PC-9 (cell line): Measurements from ENCODE around the gene ZNF653. TPM values are rescaled to one million over a fixed set of nuclear protein-coding genes. Genes with fewer than 3 reads are reported as not detected.

ENCODE experiments used
- BruUV-seq: library from RNA; stranded (reverse); fragments of 400-500 nt; replicated peaks from 2 replicates; lab custom pipeline; 2021; lab: Mats Ljungman, UMichigan
- CTCF ChIA-PET: fragments of 300-600 bp; sonication (Branson Sonifier 250); formaldehyde crosslinking; loops from one replicate; lab custom pipeline; 2022; ENCODE audit warnings: antibody characterized with exemption; lab: Charles Lee
- POLR2A ChIA-PET: fragments of 300-600 bp; sonication (Branson Sonifier 250); formaldehyde crosslinking; loops from one replicate; lab custom pipeline; 2022; ENCODE audit warnings: antibody characterized with exemption; ENCODE audit not compliant: unreplicated experiment; lab: Charles Lee
- DNase-seq, 2 experiments: peaks; one replicate each; pipeline versions ENCODE4 v3.0.0 to v3.0.0-alpha.2; 2015 to 2022; ENCODE audit warnings: mixed read lengths in 1 of 2
- H2AFZ ChIP-seq: fragments of 200-600 bp; sonication (generic); 2 replicates; pipeline ENCODE4 v1.8.1; 2017; ENCODE audit warnings: antibody characterized with exemption
- H3F3A ChIP-seq: fragments of 200-600 bp; sonication (generic); 2 replicates; pipeline ENCODE4 v1.8.1; 2017; ENCODE audit warnings: antibody characterized with exemption, mild to moderate bottlenecking, low read depth; ENCODE audit not compliant: insufficient read depth
- H3K27ac ChIP-seq: fragments of 200-600 bp; sonication (generic); 2 replicates; pipeline ENCODE4 v1.6.1; 2016; ENCODE audit warnings: mixed run types
- H3K27me3 ChIP-seq: fragments of 200-600 bp; sonication (generic); 2 replicates; pipeline ENCODE4 v1.6.1; 2016; ENCODE audit warnings: low read depth, mixed run types; ENCODE audit not compliant: insufficient read depth
- H3K36me3 ChIP-seq: fragments of 200-600 bp; sonication (generic); 2 replicates; pipeline ENCODE4 v1.6.1; 2016; ENCODE audit warnings: low read depth, mixed run types
- H3K4me1 ChIP-seq: fragments of 200-600 bp; sonication (generic); replicated peaks from 2 replicates; pipeline ENCODE4 v1.6.1; 2016; ENCODE audit warnings: mixed run types; ENCODE audit not compliant: insufficient read depth
- H3K4me2 ChIP-seq: fragments of 200-600 bp; sonication (generic); 2 replicates; pipeline ENCODE4 v1.6.1; 2017; ENCODE audit warnings: mixed run types
- H3K4me3 ChIP-seq: fragments of 200-600 bp; sonication (generic); 2 replicates; pipeline ENCODE4 v1.6.1; 2016; ENCODE audit warnings: mixed run types
- H3K79me2 ChIP-seq: fragments of 200-600 bp; sonication (generic); 2 replicates; pipeline ENCODE4 v1.6.1; 2017; ENCODE audit warnings: low read depth, mixed run types
- H3K9me2 ChIP-seq: fragments of 200-600 bp; sonication (generic); 2 replicates; pipeline ENCODE4 v1.8.1; 2017; ENCODE audit warnings: mild to moderate bottlenecking; ENCODE audit not compliant: insufficient read depth
- H3K9me3 ChIP-seq: fragments of 200-600 bp; sonication (generic); 2 replicates; pipeline ENCODE4 v1.8.1; 2016; ENCODE audit warnings: low read depth; ENCODE audit not compliant: insufficient read depth
- H4K20me1 ChIP-seq: fragments of 200-600 bp; sonication (generic); 2 replicates; pipeline ENCODE4 v1.8.1; 2017; ENCODE audit not compliant: insufficient read depth
- EZH2 ChIP-seq: fragments of 200-600 bp; sonication (generic); IDR thresholded peaks from 2 replicates; pipeline ENCODE4 v1.8.0; 2017; ENCODE audit warnings: antibody characterized with exemption, low read depth
- intact Hi-C: fragments of 100-400 bp; cut with micrococcal nuclease; formaldehyde crosslinking; loops from one replicate; pipeline ENCODE4 v1.10.0; 2022; ENCODE audit not compliant: unreplicated experiment
- total RNA-seq: library from RNA; stranded (reverse); gene quantifications from 2 replicates; pipeline ENCODE4 v1.2.3, GENCODE V29; 2021
- TF ChIP-seq, protein P1 (sequence below): fragments of 200-600 bp; sonication (generic); conservative IDR thresholded peaks from 2 replicates; pipeline ENCODE4 v1.6.1; 2017; ENCODE audit warnings: mixed run types, antibody characterized with exemption, mild to moderate bottlenecking, moderate library complexity

The ZNF653 gene
- total RNA-seq, 1 experiment from 2014 or later = 13.4 TPM

DNA sequence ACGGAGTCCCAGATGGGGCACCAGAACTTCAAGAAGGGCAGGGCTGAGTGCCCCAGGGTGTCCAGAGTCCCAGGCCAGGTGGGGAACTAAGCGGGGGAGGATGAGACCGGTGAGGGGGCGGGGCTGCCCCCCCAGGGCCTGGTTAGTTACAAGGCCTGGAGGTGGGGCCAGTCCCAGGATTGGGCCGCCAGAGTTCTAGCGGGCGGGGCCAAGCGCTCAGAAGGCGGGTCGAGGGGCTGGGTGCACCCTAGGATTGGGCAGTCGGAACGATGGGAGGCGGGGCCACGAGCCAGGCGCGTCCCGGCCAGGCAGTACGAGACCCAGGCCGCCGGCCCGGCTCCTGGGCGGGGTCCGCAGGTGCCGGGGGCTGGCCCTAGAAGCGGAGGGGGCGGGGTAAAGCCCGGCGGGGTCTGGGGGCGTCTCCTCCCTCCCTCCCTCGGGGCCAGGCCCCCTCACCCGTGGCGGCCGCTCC is 571 bp downstream of the ZNF653 start:
- H3K9me3 ChIP-seq = no peaks in the 10 kb centered on the region
- CTCF ChIA-PET = no interaction called here
- H3K4me3 ChIP-seq = peak overlapping the region; percentile 81
- intact Hi-C loops = loop anchor here (1.0 to 5.0 kb wide), 3 partner anchors 23 to 137 kb away; partner anchors contain the start of gene ELOF1
- H2AFZ ChIP-seq = peak overlapping the region; percentile 78
- TF ChIP-seq, protein P1, sequence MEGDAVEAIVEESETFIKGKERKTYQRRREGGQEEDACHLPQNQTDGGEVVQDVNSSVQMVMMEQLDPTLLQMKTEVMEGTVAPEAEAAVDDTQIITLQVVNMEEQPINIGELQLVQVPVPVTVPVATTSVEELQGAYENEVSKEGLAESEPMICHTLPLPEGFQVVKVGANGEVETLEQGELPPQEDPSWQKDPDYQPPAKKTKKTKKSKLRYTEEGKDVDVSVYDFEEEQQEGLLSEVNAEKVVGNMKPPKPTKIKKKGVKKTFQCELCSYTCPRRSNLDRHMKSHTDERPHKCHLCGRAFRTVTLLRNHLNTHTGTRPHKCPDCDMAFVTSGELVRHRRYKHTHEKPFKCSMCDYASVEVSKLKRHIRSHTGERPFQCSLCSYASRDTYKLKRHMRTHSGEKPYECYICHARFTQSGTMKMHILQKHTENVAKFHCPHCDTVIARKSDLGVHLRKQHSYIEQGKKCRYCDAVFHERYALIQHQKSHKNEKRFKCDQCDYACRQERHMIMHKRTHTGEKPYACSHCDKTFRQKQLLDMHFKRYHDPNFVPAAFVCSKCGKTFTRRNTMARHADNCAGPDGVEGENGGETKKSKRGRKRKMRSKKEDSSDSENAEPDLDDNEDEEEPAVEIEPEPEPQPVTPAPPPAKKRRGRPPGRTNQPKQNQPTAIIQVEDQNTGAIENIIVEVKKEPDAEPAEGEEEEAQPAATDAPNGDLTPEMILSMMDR = no peak
- TF ChIP-seq EZH2 = no peak
- BruUV-seq = no TSS peak
- no peaks in the 10 kb centered on the region for H3K27me3 ChIP-seq
- no peaks in the 10 kb centered on the region for H3K36me3 ChIP-seq
- no peaks in the 10 kb centered on the region for H4K20me1 ChIP-seq
- peak; percentile 91 to 99 for DNase-seq
- POLR2A ChIA-PET = no interaction called here
- peaks cover 11% of the 10 kb centered on the region; the same call in 1 of the 2 replicates for H3K79me2 ChIP-seq
- H3K4me2 ChIP-seq = peak overlapping the region; percentile 99
- H3K9me2 ChIP-seq = no peaks in the 10 kb centered on the region
- peak overlapping the region; percentile 67 for H3K27ac ChIP-seq
- peaks cover 8% of the 10 kb centered on the region; the same call in 1 of the 2 replicates for H3F3A ChIP-seq
- peaks cover 11% of the 10 kb centered on the region for H3K4me1 ChIP-seq

DNA sequence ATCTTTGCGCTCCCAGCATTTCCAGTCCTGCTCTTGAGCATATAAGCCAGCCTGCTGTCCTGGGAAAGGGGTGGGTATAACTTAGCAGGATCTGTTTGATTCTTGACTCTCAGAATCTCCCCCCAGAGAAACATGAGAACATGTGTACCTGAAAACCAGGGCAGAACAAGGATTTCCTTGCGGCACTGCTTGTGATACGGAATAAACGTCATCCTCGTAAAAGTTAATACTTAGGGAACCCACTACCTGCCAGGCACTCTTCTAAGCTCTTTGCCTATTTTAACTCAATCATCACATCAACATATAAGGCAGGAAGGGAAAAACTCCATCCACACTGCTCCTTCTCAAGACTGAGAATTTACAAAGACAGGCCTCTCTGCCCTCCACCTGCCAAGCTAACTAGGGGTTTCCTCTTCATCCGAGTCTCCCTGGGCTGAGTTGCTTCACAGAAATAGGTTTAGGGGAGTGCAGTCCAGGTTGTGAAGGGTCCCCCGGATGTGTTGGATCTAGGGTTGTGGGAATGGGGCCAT is 1.1 kb downstream of the ZNF653 start:
- no peak for DNase-seq
- Histone ChIP-seq H2AFZ (peak overlapping the region; percentile 78), H3K4me2 (peak overlapping the region; percentile 99), H3K4me3 (peak overlapping the region; percentile 81), H3K27ac (peak overlapping the region; percentile 30; the same call in 1 of the 2 replicates), H3K9me2 (no peaks in the 10 kb centered on the region), H3F3A (peaks cover 8% of the 10 kb centered on the region; the same call in 1 of the 2 replicates), H3K27me3 (no peaks in the 10 kb centered on the region), H4K20me1 (no peaks in the 10 kb centered on the region), H3K4me1 (peaks cover 11% of the 10 kb centered on the region), H3K36me3 (no peaks in the 10 kb centered on the region), H3K79me2 (peaks cover 11% of the 10 kb centered on the region; the same call in 1 of the 2 replicates), H3K9me3 (no peaks in the 10 kb centered on the region)
- intact Hi-C loops = loop anchor here (1.0 to 5.0 kb wide), 3 partner anchors 24 to 138 kb away; partner anchors contain the start of gene ELOF1
- ChIA-PET POLR2A (no interaction called here), CTCF (no interaction called here)
- BruUV-seq = TSS peak; percentile 36
- no peak for TF ChIP-seq EZH2
- TF ChIP-seq, protein P1 = no peak

DNA sequence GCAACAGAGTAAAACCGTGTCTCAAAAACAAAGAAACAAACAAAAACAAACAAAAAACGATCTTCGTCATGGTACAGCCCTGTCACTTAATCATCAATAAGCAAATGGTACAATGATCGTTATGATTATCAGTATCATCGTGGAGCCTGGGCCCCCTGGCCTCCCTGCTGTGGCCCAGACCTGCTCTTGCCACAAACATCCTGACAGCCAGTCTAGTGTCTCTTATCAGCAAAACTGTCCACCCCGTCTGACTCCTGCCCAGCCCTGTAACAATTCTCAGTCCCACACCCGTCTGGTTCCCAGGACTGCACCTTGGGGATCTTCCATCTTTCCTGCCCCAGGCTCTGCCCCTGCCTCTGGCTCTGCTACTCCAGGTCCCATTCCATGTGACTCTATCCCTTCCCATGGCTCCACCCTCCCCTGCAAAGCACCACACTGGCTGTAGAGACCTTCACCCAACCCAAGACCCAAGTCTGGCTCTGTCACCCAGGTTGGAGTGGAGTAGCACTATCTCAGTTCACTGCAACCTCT is 5.7 kb downstream of the ZNF653 start:
- no peak for DNase-seq
- Histone ChIP-seq H2AFZ (no peak overlapping the region), H3K9me3 (no peaks in the 10 kb centered on the region), H3K4me3 (no peak overlapping the region), H3F3A (peaks cover 8% of the 10 kb centered on the region; the same call in 1 of the 2 replicates), H3K27me3 (no peaks in the 10 kb centered on the region), H3K36me3 (no peaks in the 10 kb centered on the region), H3K4me2 (no peak overlapping the region), H3K27ac (no peak overlapping the region), H3K79me2 (peaks cover 11% of the 10 kb centered on the region; the same call in 1 of the 2 replicates), H3K9me2 (no peaks in the 10 kb centered on the region), H4K20me1 (no peaks in the 10 kb centered on the region), H3K4me1 (peaks cover 7% of the 10 kb centered on the region)
- CTCF ChIA-PET = interaction anchor here (0.7 kb wide), 1 partner anchor 141 kb away, joined by 3 read pairs; no protein-coding TSS in a partner anchor
- BruUV-seq = no TSS peak
- POLR2A ChIA-PET = no interaction called here
- TF ChIP-seq, protein P1 = no peak
- intact Hi-C loops = no loop called here
